B cell (primary cell): ENCODE measurements around the gene FGL2. TPM values are rescaled to one million over a fixed set of nuclear protein-coding genes. Genes with fewer than 3 reads are reported as not detected.

Experiments used
- ATAC-seq: fragments of 200-7000 bp; cut with Tn5 transposase; one replicate; pipeline ENCODE4 v1.10.0; 2021; ENCODE audit warnings: low read depth, mild to moderate bottlenecking, moderate number of reproducible peaks, moderate library complexity
- CTCF ChIA-PET: fragments of 350-600 bp; sonication (Branson Sonifier 250); formaldehyde crosslinking; loops from one replicate; lab custom pipeline; 2021; ENCODE audit warnings: antibody characterized with exemption, inconsistent platforms; lab: Charles Lee
- POLR2A ChIA-PET: fragments of 350-600 bp; sonication (Branson Sonifier 250); formaldehyde crosslinking; loops from one replicate; lab custom pipeline; 2021; ENCODE audit warnings: antibody characterized with exemption; lab: Charles Lee
- DNase-seq: peaks from one replicate; pipeline ENCODE4 v3.0.0; 2013
- H2AFZ ChIP-seq: 2 replicates; pipeline ENCODE4 v1.6.1; 2012; ENCODE audit warnings: mild to moderate bottlenecking, low read depth, low read length; ENCODE audit not compliant: insufficient read depth, poor library complexity, severe bottlenecking
- H3K27ac ChIP-seq, 2 donors: 1 replicate in 1 of 2; 2 replicates in 1 of 2; pipeline ENCODE4 v1.5.1; 2012 to 2013; ENCODE audit warnings: low read length in 2 of 2, mild to moderate bottlenecking in 2 of 2, moderate library complexity in 1 of 2
- H3K27me3 ChIP-seq, 4 experiments: fragments of 200-600 bp in 1 of 4; sonication (generic) in 1 of 4; replicated peaks in 1 of 4; 1 replicate in 2 of 4; 2 replicates in 2 of 4; pipeline versions ENCODE4 v1.6.1 to v1.7.0; 2013 to 2016; ENCODE audit warnings: low read length in 3 of 4, mild to moderate bottlenecking in 2 of 4, mixed read lengths in 1 of 4, moderate library complexity in 1 of 4; ENCODE audit not compliant: insufficient read depth in 4 of 4, control insufficient read depth in 3 of 4; ENCODE audit errors: control extremely low read depth in 1 of 4
- H3K36me3 ChIP-seq, 2 experiments: replicated peaks in 1 of 2; 1 replicate in 1 of 2; 2 replicates in 1 of 2; pipeline versions ENCODE4 v1.6.1 to v1.7.1; 2013; ENCODE audit warnings: low read length in 1 of 2; ENCODE audit not compliant: insufficient read depth in 2 of 2, control insufficient read depth in 1 of 2; ENCODE audit errors: control extremely low read depth in 1 of 2, extremely low read depth in 1 of 2
- H3K4me1 ChIP-seq, 2 donors: fragments of 200-600 bp in 1 of 2; sonication (generic) in 1 of 2; 1 replicate in 1 of 2; 2 replicates in 1 of 2; pipeline versions ENCODE4 v1.5.1 to v1.6.1; 2013 to 2017; ENCODE audit warnings: low read length in 2 of 2; ENCODE audit not compliant: control insufficient read depth in 2 of 2, insufficient read depth in 2 of 2
- H3K4me2 ChIP-seq: replicated peaks from 2 replicates; pipeline ENCODE3; 2012; ENCODE audit warnings: mild to moderate bottlenecking, low read depth, low read length; ENCODE audit not compliant: poor library complexity, severe bottlenecking
- H3K4me3 ChIP-seq, 5 experiments: fragments of 200-600 bp in 1 of 5; sonication (generic) in 1 of 5; 1 replicate in 3 of 5; 2 replicates in 2 of 5; pipeline versions ENCODE4 v1.5.1 to v1.7.0; 2011 to 2016; ENCODE audit warnings: low read length in 4 of 5, mild to moderate bottlenecking in 4 of 5, low read depth in 2 of 5, control low read depth in 1 of 5, moderate library complexity in 1 of 5; ENCODE audit not compliant: insufficient read depth in 1 of 5; ENCODE audit errors: control extremely low read depth in 1 of 5, extremely low read depth in 1 of 5
- H3K79me2 ChIP-seq: fragments of 200-600 bp; sonication (generic); one replicate; pipeline ENCODE4 v1.6.0; 2016; ENCODE audit warnings: low read length; ENCODE audit not compliant: control insufficient read depth, insufficient read depth
- H3K9ac ChIP-seq: fragments of 200-600 bp; sonication (generic); 2 replicates; pipeline ENCODE4 v1.6.1; 2017; ENCODE audit warnings: mild to moderate bottlenecking, low read length, moderate library complexity
- H3K9me3 ChIP-seq, 3 donors: one replicate each; pipeline versions ENCODE4 v1.6.1 to v1.7.1; 2013; ENCODE audit warnings: low read length in 2 of 3; ENCODE audit not compliant: control insufficient read depth in 2 of 3, insufficient read depth in 1 of 3; ENCODE audit errors: control extremely low read depth in 1 of 3
- H4K20me1 ChIP-seq: 2 replicates; pipeline ENCODE4 v1.6.0; 2012; ENCODE audit warnings: mild to moderate bottlenecking, low read length; ENCODE audit not compliant: insufficient read depth, control insufficient read depth, poor library complexity, severe bottlenecking
- H3K27ac Mint-ChIP-seq: one replicate; pipeline ENCODE4 v1.8.0; 2021; ENCODE audit warnings: mixed read lengths
- H3K27me3 Mint-ChIP-seq: one replicate; pipeline ENCODE4 v1.8.0; 2021; ENCODE audit warnings: mixed read lengths
- H3K4me1 Mint-ChIP-seq: one replicate; pipeline ENCODE4 v1.8.0; 2021; ENCODE audit warnings: mixed read lengths
- H3K4me3 Mint-ChIP-seq: one replicate; pipeline ENCODE4 v1.8.0; 2021; ENCODE audit warnings: mixed read lengths
- H3K9me3 Mint-ChIP-seq: one replicate; pipeline ENCODE4 v1.8.0; 2022; ENCODE audit warnings: mixed read lengths; ENCODE audit not compliant: insufficient read depth
- EZH2 ChIP-seq: IDR thresholded peaks from 2 replicates; pipeline ENCODE4 v1.6.1; 2012; ENCODE audit warnings: borderline replicate concordance, low read depth, mild to moderate bottlenecking, moderate library complexity, low read length; ENCODE audit not compliant: insufficient read depth, poor library complexity, severe bottlenecking
- WGBS: methylation state at CpG from one replicate; pipeline ENCODE4 v1.1.5; 2013; ENCODE audit warnings: missing lambda C conversion rate; ENCODE audit not compliant: insufficient coverage; 5-methylcytosine and 5-hydroxymethylcytosine counted together
- intact Hi-C: fragments of 100-400 bp; cut with micrococcal nuclease; formaldehyde crosslinking; loops from one replicate; pipeline ENCODE4 v1.10.0; 2022
- polyA plus RNA-seq: library from polyadenylated mRNA; depleted of rRNA; stranded (reverse); fragments of >200 nt; gene quantifications from 2 replicates; pipeline ENCODE4 v1.2.3, GENCODE V29; 2012
- total RNA-seq, 2 donors: library from RNA; stranded (reverse); fragments of 120-200 nt in 1 of 2; gene quantifications; 1 replicate in 1 of 2; 2 replicates in 1 of 2; pipeline versions ENCODE4 v1.2.3 to v1.2.4, GENCODE V29; 2013 to 2022
- TF ChIP-seq, protein P1 (sequence below): fragments of 200-600 bp; IDR thresholded peaks from one replicate; pipeline ENCODE4 v1.8.0; 2022; ENCODE audit warnings: antibody characterized with exemption, mild to moderate bottlenecking

FGL2 gene
- total and polyA plus RNA-seq, 2 donors (not counting 1 experiment from before 2014, with no cell fraction given) = 2.1 to 7.0 TPM

DNA sequence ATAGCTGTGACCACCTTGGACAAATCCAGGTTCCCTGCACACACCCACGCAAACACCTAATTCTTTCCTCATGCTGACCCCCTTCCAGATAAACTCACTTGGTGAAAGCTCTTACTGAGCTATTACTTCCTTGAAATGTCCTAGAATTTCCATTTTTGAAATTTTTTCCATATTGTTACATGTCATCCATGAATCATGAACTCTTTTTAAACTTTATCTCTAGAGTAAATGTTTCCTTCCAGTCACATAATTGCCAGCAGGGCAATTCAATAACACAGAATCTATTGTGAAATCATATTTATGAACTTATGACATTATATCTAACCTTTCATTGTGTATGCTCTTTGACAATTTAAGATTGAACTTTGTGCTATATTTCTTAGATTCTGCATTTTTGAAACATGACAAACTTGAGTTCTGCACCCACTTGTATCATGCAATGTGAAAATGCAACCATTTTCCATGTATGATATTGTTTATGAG is 26.8 kb upstream of the FGL2 start:
- no peak overlapping the region for H3K4me3 Mint-ChIP-seq
- CTCF ChIA-PET = interaction anchor here (0.7 to 1.5 kb wide), 2 partner anchors 21 to 1501 kb away, joined by 3 to 6 read pairs; no protein-coding TSS in a partner anchor
- peaks cover 7% of the 10 kb centered on the region for H3K4me1 Mint-ChIP-seq
- Histone ChIP-seq H3K9ac (no peak overlapping the region), H3K79me2 (no peaks in the 10 kb centered on the region), H4K20me1 (no peaks in the 10 kb centered on the region), H3K4me2 (no peak overlapping the region), H3K27me3 (no peaks in the 10 kb centered on the region), H3K27ac (no peak overlapping the region), H3K9me3 (peaks cover 0 to 8% (median 1%) of the 10 kb centered on the region in 3 donors), H3K36me3 (no peaks in the 10 kb centered on the region), H2AFZ (no peak overlapping the region), H3K4me3 (no peak overlapping the region), H3K4me1 (no peaks in the 10 kb centered on the region)
- WGBS = 100% methylated on average over 1 of the region's 1 CpG
- DNase-seq (no peak), ATAC-seq (no peak)
- H3K27ac Mint-ChIP-seq = no peak overlapping the region
- intact Hi-C loops = no loop called here
- H3K9me3 Mint-ChIP-seq = peaks cover 14% of the 10 kb centered on the region
- no peaks in the 10 kb centered on the region for H3K27me3 Mint-ChIP-seq
- POLR2A ChIA-PET = no interaction called here
- TF ChIP-seq, protein P1, sequence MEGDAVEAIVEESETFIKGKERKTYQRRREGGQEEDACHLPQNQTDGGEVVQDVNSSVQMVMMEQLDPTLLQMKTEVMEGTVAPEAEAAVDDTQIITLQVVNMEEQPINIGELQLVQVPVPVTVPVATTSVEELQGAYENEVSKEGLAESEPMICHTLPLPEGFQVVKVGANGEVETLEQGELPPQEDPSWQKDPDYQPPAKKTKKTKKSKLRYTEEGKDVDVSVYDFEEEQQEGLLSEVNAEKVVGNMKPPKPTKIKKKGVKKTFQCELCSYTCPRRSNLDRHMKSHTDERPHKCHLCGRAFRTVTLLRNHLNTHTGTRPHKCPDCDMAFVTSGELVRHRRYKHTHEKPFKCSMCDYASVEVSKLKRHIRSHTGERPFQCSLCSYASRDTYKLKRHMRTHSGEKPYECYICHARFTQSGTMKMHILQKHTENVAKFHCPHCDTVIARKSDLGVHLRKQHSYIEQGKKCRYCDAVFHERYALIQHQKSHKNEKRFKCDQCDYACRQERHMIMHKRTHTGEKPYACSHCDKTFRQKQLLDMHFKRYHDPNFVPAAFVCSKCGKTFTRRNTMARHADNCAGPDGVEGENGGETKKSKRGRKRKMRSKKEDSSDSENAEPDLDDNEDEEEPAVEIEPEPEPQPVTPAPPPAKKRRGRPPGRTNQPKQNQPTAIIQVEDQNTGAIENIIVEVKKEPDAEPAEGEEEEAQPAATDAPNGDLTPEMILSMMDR = no peak
- TF ChIP-seq EZH2 = no peak

DNA sequence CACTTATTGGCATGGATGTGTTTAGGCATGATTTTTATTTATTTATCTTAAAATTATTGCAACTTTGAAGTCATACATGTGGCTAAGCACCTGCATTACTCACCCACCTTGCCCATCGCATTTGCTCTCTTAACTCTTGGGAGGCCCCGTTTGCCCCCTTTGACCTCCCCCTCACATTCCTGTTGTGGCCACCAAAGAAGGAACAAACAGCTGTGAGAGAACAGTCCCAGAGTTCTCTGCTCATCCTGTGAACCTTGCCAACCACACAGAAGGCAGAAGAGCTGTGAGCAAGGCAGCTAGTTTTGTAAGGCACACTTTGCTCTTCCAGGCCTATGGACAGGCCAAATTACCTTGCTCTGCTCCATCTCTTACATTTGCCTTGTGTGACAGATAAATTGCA is 23.6 kb upstream of the FGL2 start:
- no peak overlapping the region for H3K27ac Mint-ChIP-seq
- ATAC-seq = no peak
- intact Hi-C loops = no loop called here
- Histone ChIP-seq H2AFZ (no peak overlapping the region), H3K36me3 (no peaks in the 10 kb centered on the region), H3K9me3 (peaks cover 0 to 7% (median 3%) of the 10 kb centered on the region in 3 donors), H4K20me1 (no peaks in the 10 kb centered on the region), H3K4me3 (no peak overlapping the region), H3K9ac (no peak overlapping the region), H3K4me2 (no peak overlapping the region), H3K4me1 (no peaks in the 10 kb centered on the region), H3K27me3 (no peaks in the 10 kb centered on the region), H3K79me2 (no peaks in the 10 kb centered on the region), H3K27ac (no peak overlapping the region)
- peaks cover 3% of the 10 kb centered on the region for H3K9me3 Mint-ChIP-seq
- POLR2A ChIA-PET = no interaction called here
- TF ChIP-seq EZH2 = no peak
- TF ChIP-seq, protein P1 = no peak
- WGBS = 0% methylated on average over 2 of the region's 2 CpGs
- CTCF ChIA-PET = interaction anchor here (1.5 kb wide), 1 partner anchor 24 kb away, joined by 4 read pairs; no protein-coding TSS in a partner anchor
- H3K27me3 Mint-ChIP-seq = no peaks in the 10 kb centered on the region
- no peak for DNase-seq
- H3K4me3 Mint-ChIP-seq = no peak overlapping the region
- H3K4me1 Mint-ChIP-seq = peaks cover 7% of the 10 kb centered on the region
